Immature natural killer cell (primary cell): ENCODE results near the gene FCER2. TPM values are rescaled to one million over a fixed set of nuclear protein-coding genes. Genes with fewer than 3 reads are reported as not detected.

Experiments used
- DNase-seq, 3 donors: peaks; one replicate each; pipeline ENCODE4 v3.0.0; 2022; ENCODE audit warnings: mixed read lengths in 1 of 3
- H3K27ac Mint-ChIP-seq, 6 donors: one replicate each; pipeline ENCODE4 v1.8.0; 2020; ENCODE audit warnings: mixed read lengths in 6 of 6, mild to moderate bottlenecking in 5 of 6, inconsistent platforms in 4 of 6, moderate library complexity in 3 of 6
- H3K27me3 Mint-ChIP-seq, 3 donors: one replicate each; pipeline ENCODE4 v1.8.0; 2020 to 2021; ENCODE audit warnings: low read depth in 3 of 3, mild to moderate bottlenecking in 3 of 3, mixed read lengths in 3 of 3, moderate library complexity in 3 of 3, inconsistent platforms in 1 of 3
- H3K36me3 Mint-ChIP-seq, 3 donors: one replicate each; pipeline ENCODE4 v1.8.0; 2020; ENCODE audit warnings: mixed read lengths in 3 of 3, inconsistent platforms in 2 of 3, mild to moderate bottlenecking in 2 of 3
- H3K4me1 Mint-ChIP-seq, 2 donors: one replicate each; pipeline ENCODE4 v1.8.0; 2020; ENCODE audit warnings: inconsistent platforms in 2 of 2, mild to moderate bottlenecking in 2 of 2, mixed read lengths in 2 of 2, moderate library complexity in 1 of 2
- H3K4me3 Mint-ChIP-seq, 5 donors: one replicate each; pipeline ENCODE4 v1.8.0; 2020; ENCODE audit warnings: mild to moderate bottlenecking in 5 of 5, mixed read lengths in 5 of 5, inconsistent platforms in 3 of 5, moderate library complexity in 3 of 5
- H3K9me3 Mint-ChIP-seq, 6 donors: one replicate each; pipeline ENCODE4 v1.8.0; 2020; ENCODE audit warnings: mild to moderate bottlenecking in 6 of 6, mixed read lengths in 6 of 6, inconsistent platforms in 4 of 6, moderate library complexity in 3 of 6
- polyA plus RNA-seq, 3 donors: library from polyadenylated mRNA; unstranded; fragments of 300-500 nt; fragmentation: Illumina TruSeq; gene quantifications; one replicate each; pipeline ENCODE4 v1.2.3, GENCODE V29; 2021

Gene FCER2
- polyA plus RNA-seq, 3 donors from 2014 or later, result 0.29 to 0.50 TPM; not detected in 1

GRCh38 chr19:7682175-7682855 is 19.6 kb downstream of the FCER2 start:
- DNase-seq, result no peak
- H3K36me3 Mint-ChIP-seq, result peaks cover 0 to 8% (median 3%) of the 10 kb centered on the region in 3 donors
- H3K27me3 Mint-ChIP-seq, result peaks cover 18 to 24% (median 22%) of the 10 kb centered on the region in 3 donors
- peak overlapping the region; percentile 84 to 89 (median 88) for H3K4me3 Mint-ChIP-seq
- H3K4me1 Mint-ChIP-seq, result peaks cover 14 to 21% of the 10 kb centered on the region in 2 donors
- H3K27ac Mint-ChIP-seq, result peak overlapping the region in 2 of 6 donors; percentile 83 to 87
- H3K9me3 Mint-ChIP-seq, result peaks cover 0 to 1% (median 0%) of the 10 kb centered on the region in 6 donors

GRCh38 chr19:7681340-7682174 is 20.4 kb downstream of the FCER2 start:
- Mint-ChIP-seq H3K4me1 (peaks cover 14 to 21% of the 10 kb centered on the region in 2 donors), H3K27ac (peak overlapping the region in 5 of 6 donors; percentile 83 to 89 (median 86))

GRCh38 chr19:7680606-7681339 is 21.2 kb downstream of the FCER2 start, which contains the start of gene TRAPPC5:
Gene TRAPPC5 (plus strand): TSS chr19:7680833. CDS start chr19:7682254, 1,421 bp downstream.
- H3K27ac Mint-ChIP-seq, result peak within 1 kb of the TSS; percentile 43 to 89 (median 85)
- H3K4me3 Mint-ChIP-seq, result peak within 1 kb of the TSS; percentile 84 to 89 (median 88)
- peaks cover 0 to 8% (median 3%) of the 10 kb centered on the region in 3 donors for H3K36me3 Mint-ChIP-seq
- DNase-seq, result peak; percentile 84 to 87 (median 87)
- peaks cover 0 to 1% (median 0%) of the 10 kb centered on the region in 6 donors for H3K9me3 Mint-ChIP-seq
- H3K27me3 Mint-ChIP-seq, result peaks cover 21 to 27% (median 22%) of the 10 kb centered on the region in 3 donors
- H3K4me1 Mint-ChIP-seq, result peaks cover 14 to 21% of the 10 kb centered on the region in 2 donors

More at GRCh38 chr19:7681340-7682174, 20.4 kb downstream of the FCER2 start:
- Mint-ChIP-seq H3K27me3 (peaks cover 20 to 23% (median 21%) of the 10 kb centered on the region in 3 donors), H3K36me3 (peaks cover 0 to 8% (median 3%) of the 10 kb centered on the region in 3 donors), H3K9me3 (peaks cover 0 to 1% (median 0%) of the 10 kb centered on the region in 6 donors), H3K4me3 (peak overlapping the region; percentile 84 to 89 (median 88))
- DNase-seq, result peak; percentile 75 to 77 (median 77)

GRCh38 chr19:7679771-7680605 is 21.9 kb downstream of the FCER2 start:
- Mint-ChIP-seq H3K9me3 (peaks cover 0 to 3% (median 0%) of the 10 kb centered on the region in 6 donors), H3K4me1 (peaks cover 14 to 21% of the 10 kb centered on the region in 2 donors), H3K27me3 (peaks cover 21 to 27% (median 23%) of the 10 kb centered on the region in 3 donors), H3K36me3 (peaks cover 0 to 5% (median 3%) of the 10 kb centered on the region in 3 donors), H3K27ac (peak overlapping the region; percentile 43 to 81 (median 65)), H3K4me3 (peak overlapping the region; percentile 69 to 89 (median 72))
- no peak for DNase-seq

GRCh38 chr19:7678971-7679751 is 22.8 kb downstream of the FCER2 start:
- peaks cover 0 to 3% (median 0%) of the 10 kb centered on the region in 6 donors for H3K9me3 Mint-ChIP-seq
- peak overlapping the region; percentile 49 to 75 (median 57) for H3K4me3 Mint-ChIP-seq
- H3K4me1 Mint-ChIP-seq, result peaks cover 14 to 22% of the 10 kb centered on the region in 2 donors
- H3K36me3 Mint-ChIP-seq, result peaks cover 0 to 5% (median 3%) of the 10 kb centered on the region in 3 donors
- peak overlapping the region in 4 of 6 donors; percentile 50 to 81 (median 73) for H3K27ac Mint-ChIP-seq
- peaks cover 21 to 27% (median 23%) of the 10 kb centered on the region in 3 donors for H3K27me3 Mint-ChIP-seq
- DNase-seq, result peak in 1 of 3 donors; percentile 15

GRCh38 chr19:7677669-7678311 is 24.1 kb downstream of the FCER2 start:
- Mint-ChIP-seq H3K36me3 (peaks cover 0 to 5% (median 3%) of the 10 kb centered on the region in 3 donors), H3K27me3 (peaks cover 21 to 32% (median 27%) of the 10 kb centered on the region in 3 donors), H3K4me3 (no peak overlapping the region), H3K27ac (peak overlapping the region in 4 of 6 donors; percentile 11 to 61 (median 44)), H3K9me3 (peaks cover 0 to 3% (median 0%) of the 10 kb centered on the region in 6 donors), H3K4me1 (peaks cover 14 to 20% of the 10 kb centered on the region in 2 donors)
- peak; percentile 27 to 36 (median 30) for DNase-seq

GRCh38 chr19:7676854-7677253 is 25.1 kb downstream of the FCER2 start, which contains the start of gene MCEMP1:
Gene MCEMP1 (plus strand): TSS chr19:7677090. CDS start chr19:7677121, 31 bp downstream.
- no peak within 1 kb of the TSS for H3K4me3 Mint-ChIP-seq
- peaks cover 0 to 3% (median 0%) of the 10 kb centered on the region in 6 donors for H3K9me3 Mint-ChIP-seq
- peaks cover 0 to 2% (median 0%) of the 10 kb centered on the region in 3 donors for H3K36me3 Mint-ChIP-seq
- DNase-seq, result no peak
- peaks cover 12 to 18% of the 10 kb centered on the region in 2 donors for H3K4me1 Mint-ChIP-seq
- peak within 1 kb of the TSS in 4 of 6 donors; percentile 18 to 61 (median 49) for H3K27ac Mint-ChIP-seq
- H3K27me3 Mint-ChIP-seq, result peaks cover 21 to 30% (median 26%) of the 10 kb centered on the region in 3 donors

- Mint-ChIP-seq H3K9me3 (peaks cover 0 to 3% (median 0%) of the 10 kb centered on the region in 6 donors), H3K27ac (no peak overlapping the region), H3K36me3 (no peaks in the 10 kb centered on the region), H3K4me3 (no peak overlapping the region), H3K4me1 (peaks cover 7 to 14% of the 10 kb centered on the region in 2 donors), H3K27me3 (peaks cover 19 to 27% (median 23%) of the 10 kb centered on the region in 3 donors)
- DNase-seq, result no peak
These were observed 25.6 kb downstream of the FCER2 start for GRCh38 chr19:7676376-7676775.

GRCh38 chr19:7674010-7675005 is 27.6 kb downstream of the FCER2 start:
- peaks cover 0 to 4% of the 10 kb centered on the region in 2 donors for H3K4me1 Mint-ChIP-seq
- no peak overlapping the region for H3K4me3 Mint-ChIP-seq
- DNase-seq, result no peak

GRCh38 chr19:7672522-7672921 is 29.4 kb downstream of the FCER2 start:
- DNase-seq, result no peak
- H3K9me3 Mint-ChIP-seq, result peaks cover 0 to 2% (median 0%) of the 10 kb centered on the region in 6 donors
- no peaks in the 10 kb centered on the region for H3K36me3 Mint-ChIP-seq
- peaks cover 0 to 2% of the 10 kb centered on the region in 2 donors for H3K4me1 Mint-ChIP-seq
- no peak overlapping the region for H3K4me3 Mint-ChIP-seq
- no peak overlapping the region for H3K27ac Mint-ChIP-seq
- peaks cover 8 to 18% (median 17%) of the 10 kb centered on the region in 3 donors for H3K27me3 Mint-ChIP-seq

More at GRCh38 chr19:7674010-7675005, 27.6 kb downstream of the FCER2 start:
- Mint-ChIP-seq H3K27ac (no peak overlapping the region), H3K27me3 (peaks cover 10 to 22% (median 20%) of the 10 kb centered on the region in 3 donors), H3K36me3 (no peaks in the 10 kb centered on the region), H3K9me3 (peaks cover 0 to 3% (median 0%) of the 10 kb centered on the region in 6 donors)
